Measurements from ENCODE around the gene HHIPL1.

HHIPL1 gene

GRCh38 chr14:99677231-99678140 lies 32.6 kb downstream of the HHIPL1 start:
- H3K4me2 ChIP-seq, result no peak overlapping the region
- H3K4me3 ChIP-seq, result no peak overlapping the region
- H3K9me3 ChIP-seq, result peaks cover 25% of the 10 kb centered on the region

DNA sequence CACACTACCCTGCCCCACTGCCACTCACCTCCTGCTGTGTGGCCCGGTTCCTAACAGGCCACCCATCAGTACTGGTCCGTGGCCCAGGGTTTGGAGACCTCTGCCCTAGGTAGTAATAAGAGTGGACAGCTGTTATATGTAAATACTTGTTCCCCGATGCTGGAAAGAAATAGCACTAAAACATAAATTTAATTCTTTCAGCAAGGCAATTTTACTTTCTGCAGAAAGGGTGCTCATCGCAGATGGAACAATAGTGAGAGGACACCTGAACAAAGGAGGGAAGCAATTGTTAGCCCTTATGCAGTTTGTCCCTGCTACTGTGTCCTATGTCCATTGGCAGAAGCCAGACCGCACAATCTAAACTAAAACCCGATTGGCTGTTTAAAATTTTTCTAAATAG lies 33.3 kb downstream of the HHIPL1 start:
- Histone ChIP-seq H3K9ac (no peak overlapping the region), H4K20me1 (no peaks in the 10 kb centered on the region), H3K4me2 (no peak overlapping the region), H3K4me1 (peaks cover 16% of the 10 kb centered on the region), H3K9me3 (peaks cover 25% of the 10 kb centered on the region), H3K4me3 (no peak overlapping the region), H3K36me3 (peaks cover 11% of the 10 kb centered on the region; the same call in 1 of the 2 replicates), H3K27me3 (no peaks in the 10 kb centered on the region), H3K27ac (no peak overlapping the region)
- TF ChIP-seq Cebpa-rat (IDR thresholded peaks at IDR 0.05), result no peak

More at GRCh38 chr14:99677231-99678140, 32.6 kb downstream of the HHIPL1 start:
- H3K27me3 ChIP-seq, result no peaks in the 10 kb centered on the region
- peaks cover 11% of the 10 kb centered on the region; the same call in 1 of the 2 replicates for H3K36me3 ChIP-seq
- no peak overlapping the region for H3K9ac ChIP-seq
- no peaks in the 10 kb centered on the region for H4K20me1 ChIP-seq
- no peak for TF ChIP-seq Cebpa-rat (IDR thresholded peaks at IDR 0.05)
- H3K4me1 ChIP-seq, result peaks cover 16% of the 10 kb centered on the region
- H3K27ac ChIP-seq, result no peak overlapping the region

DNA sequence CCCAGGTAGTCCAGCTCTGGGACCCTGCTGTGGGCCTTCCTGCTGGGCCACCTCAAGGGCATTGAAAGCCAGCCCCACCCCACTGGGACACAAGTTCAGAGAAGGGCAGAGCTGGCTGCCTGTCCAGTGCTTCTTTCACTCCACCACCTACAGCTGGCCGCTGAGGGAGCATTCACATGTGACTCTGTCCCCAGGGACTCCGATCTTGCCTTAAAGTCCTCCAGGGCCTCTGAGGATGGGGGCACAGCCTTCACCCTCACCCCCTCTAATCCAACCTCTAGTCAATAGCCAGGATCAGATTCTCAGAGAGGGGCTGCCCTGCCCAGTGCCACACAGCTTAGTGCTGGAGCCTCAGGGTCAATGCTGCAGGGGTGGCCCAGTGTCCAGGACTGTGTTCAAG lies 34.2 kb downstream of the HHIPL1 start:
- H3K9me3 ChIP-seq, result peaks cover 25% of the 10 kb centered on the region
- peaks cover 16% of the 10 kb centered on the region for H3K4me1 ChIP-seq
- H4K20me1 ChIP-seq, result no peaks in the 10 kb centered on the region
- no peak overlapping the region for H3K4me2 ChIP-seq
- peaks cover 11% of the 10 kb centered on the region; the same call in 1 of the 2 replicates for H3K36me3 ChIP-seq
- H3K9ac ChIP-seq, result no peak overlapping the region
- no peak for TF ChIP-seq Cebpa-rat (IDR thresholded peaks at IDR 0.05)
- H3K27ac ChIP-seq, result no peak overlapping the region
- H3K4me3 ChIP-seq, result no peak overlapping the region
- no peaks in the 10 kb centered on the region for H3K27me3 ChIP-seq

DNA sequence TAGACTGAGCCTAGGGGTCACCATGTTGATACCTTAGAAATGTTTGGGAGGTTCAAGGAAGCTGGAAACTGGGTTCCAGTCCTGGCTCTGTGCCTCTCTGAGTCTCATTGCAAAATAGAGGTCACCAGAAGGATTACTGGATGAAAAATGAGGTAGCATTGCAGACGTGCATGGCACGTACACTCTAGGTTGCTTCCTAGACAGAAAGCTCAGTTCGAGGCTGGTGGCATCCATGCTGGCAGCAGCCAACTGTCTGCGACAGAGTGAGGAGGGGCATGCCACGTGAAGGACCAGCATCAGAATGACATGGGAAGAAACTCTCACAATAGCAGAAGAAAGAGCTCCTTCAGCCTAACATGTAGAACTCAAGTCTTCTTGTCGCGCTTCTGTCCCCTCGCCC lies 34.6 kb downstream of the HHIPL1 start:
- peaks cover 25% of the 10 kb centered on the region for H3K9me3 ChIP-seq
- no peak for TF ChIP-seq Cebpa-rat (IDR thresholded peaks at IDR 0.05)
- no peak overlapping the region for H3K27ac ChIP-seq
- H3K4me3 ChIP-seq, result no peak overlapping the region
- H3K9ac ChIP-seq, result no peak overlapping the region
- H3K4me1 ChIP-seq, result peaks cover 18% of the 10 kb centered on the region
- H4K20me1 ChIP-seq, result no peaks in the 10 kb centered on the region
- H3K4me2 ChIP-seq, result no peak overlapping the region
- H3K27me3 ChIP-seq, result no peaks in the 10 kb centered on the region
- peaks cover 11% of the 10 kb centered on the region; the same call in 1 of the 2 replicates for H3K36me3 ChIP-seq

DNA sequence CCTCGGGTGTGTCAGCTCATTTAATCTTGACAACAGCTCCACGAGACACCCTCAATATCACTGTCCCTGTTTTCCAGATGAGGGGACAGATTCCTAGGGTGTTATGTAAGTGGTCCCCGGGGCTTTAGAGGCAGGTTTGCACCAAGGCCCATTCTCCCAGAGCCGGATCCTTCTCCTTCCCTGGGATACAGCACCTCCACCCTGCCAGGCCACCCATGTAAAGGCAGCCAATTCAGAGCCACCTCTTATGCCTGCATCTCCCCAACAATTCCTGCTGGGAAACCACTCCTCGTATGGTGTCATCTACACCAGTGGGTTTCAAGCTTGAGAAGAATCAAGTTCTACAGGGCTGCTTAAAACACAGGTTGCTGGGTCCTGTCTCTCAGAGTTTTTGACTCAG lies 35.1 kb downstream of the HHIPL1 start:
- no peaks in the 10 kb centered on the region for H3K27me3 ChIP-seq
- H3K4me3 ChIP-seq, result no peak overlapping the region
- H3K27ac ChIP-seq, result no peak overlapping the region
- peaks cover 25% of the 10 kb centered on the region for H3K9me3 ChIP-seq
- H3K9ac ChIP-seq, result no peak overlapping the region
- no peak overlapping the region for H3K4me2 ChIP-seq
- H3K36me3 ChIP-seq, result peaks cover 11% of the 10 kb centered on the region; the same call in 1 of the 2 replicates
- no peaks in the 10 kb centered on the region for H4K20me1 ChIP-seq
- H3K4me1 ChIP-seq, result peaks cover 21% of the 10 kb centered on the region
- TF ChIP-seq Cebpa-rat (IDR thresholded peaks at IDR 0.05), result no peak

DNA sequence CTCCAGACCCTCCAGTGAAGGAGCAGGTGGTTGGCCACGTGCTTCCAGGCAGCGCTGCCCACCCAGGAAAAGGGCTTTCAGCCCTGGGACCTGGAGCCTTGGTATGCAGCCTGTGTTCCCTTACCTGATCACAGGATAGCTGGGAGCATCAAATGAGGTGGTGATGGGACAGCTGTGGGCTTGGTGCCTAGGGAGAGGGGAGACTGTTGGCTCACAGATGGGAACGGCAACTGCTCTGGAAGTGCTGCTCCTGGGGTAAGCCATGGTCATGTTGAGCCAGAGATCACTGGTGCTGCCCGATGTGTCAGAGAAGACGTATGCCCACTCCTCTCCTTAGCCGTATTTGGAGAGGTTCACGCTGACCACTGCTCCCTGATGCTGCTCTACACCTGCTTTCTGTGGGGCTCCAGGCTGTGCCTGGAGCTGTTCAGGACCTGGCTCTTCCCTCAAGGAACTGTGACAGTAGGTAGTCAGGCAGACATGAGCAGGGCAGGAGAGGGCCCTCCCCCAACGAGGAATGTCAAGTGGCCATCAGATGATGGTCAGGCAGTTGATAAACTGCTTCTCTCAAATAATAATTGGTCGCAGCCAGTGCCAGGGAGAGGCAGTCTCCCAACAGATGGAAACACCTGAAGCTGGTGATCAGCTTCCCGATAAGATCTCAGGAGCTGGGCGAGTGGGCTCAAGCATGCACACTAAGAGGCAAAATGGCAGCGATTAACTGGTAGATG lies 36.3 kb downstream of the HHIPL1 start:
- no peaks in the 10 kb centered on the region for H4K20me1 ChIP-seq
- H3K9me3 ChIP-seq, result peaks cover 25% of the 10 kb centered on the region
- no peak overlapping the region for H3K9ac ChIP-seq
- H3K4me3 ChIP-seq, result no peak overlapping the region
- no peak overlapping the region for H3K4me2 ChIP-seq
- no peak overlapping the region for H3K27ac ChIP-seq
- no peaks in the 10 kb centered on the region for H3K27me3 ChIP-seq
- peaks cover 11% of the 10 kb centered on the region; the same call in 1 of the 2 replicates for H3K36me3 ChIP-seq
- H3K4me1 ChIP-seq, result peaks cover 32% of the 10 kb centered on the region
- TF ChIP-seq Cebpa-rat (IDR thresholded peaks at IDR 0.05), result no peak

DNA sequence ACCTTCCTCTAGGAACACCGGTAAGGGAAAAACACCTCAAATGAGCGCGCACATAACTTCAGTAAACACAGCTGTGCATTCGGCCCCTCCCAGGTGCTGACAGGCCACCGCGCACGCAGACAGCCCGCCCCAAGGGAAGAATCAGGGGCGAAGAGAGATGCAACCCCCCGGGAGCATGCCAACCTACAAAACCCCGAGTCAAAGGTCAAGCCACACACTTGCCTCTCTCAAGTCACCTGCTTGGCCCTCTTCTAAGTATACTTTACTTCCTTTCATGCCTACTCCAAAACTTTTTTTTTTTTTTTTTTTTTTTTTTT lies 36.9 kb downstream of the HHIPL1 start:
- H3K4me2 ChIP-seq, result no peak overlapping the region
- peaks cover 11% of the 10 kb centered on the region; the same call in 1 of the 2 replicates for H3K36me3 ChIP-seq
- H3K4me1 ChIP-seq, result peaks cover 38% of the 10 kb centered on the region
- H4K20me1 ChIP-seq, result no peaks in the 10 kb centered on the region
- no peaks in the 10 kb centered on the region for H3K27me3 ChIP-seq
- no peak overlapping the region for H3K9ac ChIP-seq
- no peak overlapping the region for H3K4me3 ChIP-seq
- no peak for TF ChIP-seq Cebpa-rat (IDR thresholded peaks at IDR 0.05)
- no peak overlapping the region for H3K27ac ChIP-seq
- peaks cover 25% of the 10 kb centered on the region for H3K9me3 ChIP-seq

GRCh38 chr14:99682809-99683618 lies 38.1 kb downstream of the HHIPL1 start:
- H3K27ac ChIP-seq, result peak overlapping the region; percentile 81
- H3K4me1 ChIP-seq, result peaks cover 50% of the 10 kb centered on the region
- H3K4me3 ChIP-seq, result peak overlapping the region; percentile 84
- peaks cover 14% of the 10 kb centered on the region for H3K9me3 ChIP-seq
- H3K4me2 ChIP-seq, result peak overlapping the region; percentile 97
- no peaks in the 10 kb centered on the region for H4K20me1 ChIP-seq
- peak overlapping the region; percentile 81 for H3K9ac ChIP-seq
- H3K27me3 ChIP-seq, result no peaks in the 10 kb centered on the region
- H3K36me3 ChIP-seq, result peaks cover 2% of the 10 kb centered on the region; the same call in 1 of the 2 replicates
- TF ChIP-seq Cebpa-rat (IDR thresholded peaks at IDR 0.05), result no peak

GRCh38 chr14:99683619-99684409 lies 38.9 kb downstream of the HHIPL1 start, which contains the start of gene CYP46A1:
Gene CYP46A1, plus strand, starts transcription at chr14:99684298. Its CDS starts 120 bp downstream, at chr14:99684418.
- no peak for TF ChIP-seq Cebpa-rat (IDR thresholded peaks at IDR 0.05)
- Histone ChIP-seq H3K27ac (peak within 1 kb of the TSS; percentile 81), H3K36me3 (no peaks in the 10 kb centered on the region), H3K4me3 (peak within 1 kb of the TSS; percentile 84), H3K4me1 (peaks cover 58% of the 10 kb centered on the region), H4K20me1 (no peaks in the 10 kb centered on the region), H3K9ac (peak within 1 kb of the TSS; percentile 81), H3K4me2 (peak within 1 kb of the TSS; percentile 97), H3K9me3 (peaks cover 6% of the 10 kb centered on the region), H3K27me3 (no peaks in the 10 kb centered on the region)
